Middle frontal gyrus (tissue), 1 donor: ENCODE results near the gene AUTS2.

Experiments
- DNase-seq: peaks from one replicate; pipeline ENCODE4 v3.0.0-alpha.2; 2015; ENCODE audit warnings: low spot score; ENCODE audit errors: extremely low spot score

AUTS2 gene

GRCh38 chr7:70700941-70701425 lies 1102.7 kb downstream of the AUTS2 start:
- no peak for DNase-seq

- DNase-seq = no peak
Observed at GRCh38 chr7:70701477-70701876, 1103.2 kb downstream of the AUTS2 start.

- no peak for DNase-seq
Observed at GRCh38 chr7:70701991-70702390, 1103.7 kb downstream of the AUTS2 start.

GRCh38 chr7:70703785-70704184 lies 1105.5 kb downstream of the AUTS2 start:
- DNase-seq = no peak

GRCh38 chr7:70704831-70705346 lies 1106.6 kb downstream of the AUTS2 start:
- no peak for DNase-seq

GRCh38 chr7:70706204-70706603 lies 1107.9 kb downstream of the AUTS2 start:
- DNase-seq = no peak

- no peak for DNase-seq
Observed at GRCh38 chr7:70706698-70707097, 1108.4 kb downstream of the AUTS2 start.

GRCh38 chr7:70707823-70708243 lies 1109.6 kb downstream of the AUTS2 start:
- DNase-seq = no peak

GRCh38 chr7:70710011-70710480 lies 1111.8 kb downstream of the AUTS2 start:
- no peak for DNase-seq

GRCh38 chr7:70710651-70711050 lies 1112.4 kb downstream of the AUTS2 start:
- no peak for DNase-seq

GRCh38 chr7:70711452-70711851 lies 1113.2 kb downstream of the AUTS2 start:
- DNase-seq = no peak

GRCh38 chr7:70712942-70713341 lies 1114.7 kb downstream of the AUTS2 start:
- DNase-seq = no peak

GRCh38 chr7:70714506-70715038 lies 1116.3 kb downstream of the AUTS2 start:
- DNase-seq = no peak

- no peak for DNase-seq
Observed at GRCh38 chr7:70717553-70718329, 1119.5 kb downstream of the AUTS2 start.

GRCh38 chr7:70719125-70719524 lies 1120.8 kb downstream of the AUTS2 start:
- no peak for DNase-seq

- DNase-seq = no peak
Observed at GRCh38 chr7:70720191-70720873, 1122.1 kb downstream of the AUTS2 start.

GRCh38 chr7:70721500-70721899 lies 1123.2 kb downstream of the AUTS2 start:
- no peak for DNase-seq

- DNase-seq = no peak
Observed at GRCh38 chr7:70723339-70723738, 1125.1 kb downstream of the AUTS2 start.

GRCh38 chr7:70725448-70725847 lies 1127.2 kb downstream of the AUTS2 start:
- no peak for DNase-seq

- no peak for DNase-seq
Observed at GRCh38 chr7:70726294-70726693, 1128.0 kb downstream of the AUTS2 start.

GRCh38 chr7:70726951-70727378 lies 1128.7 kb downstream of the AUTS2 start:
- no peak for DNase-seq

- DNase-seq = no peak
Observed at GRCh38 chr7:70727861-70728260, 1129.6 kb downstream of the AUTS2 start.
